Stimulated activated CD8-positive, alpha-beta memory T cell treated with anti-CD3 and anti-CD28 coated beads, Interleukin-15, amount 100 ng/mL, for 24 hours (primary cell): ENCODE results near the gene CTCF.

ENCODE experiments used
- DNase-seq: peaks from one replicate; pipeline ENCODE4 v3.0.0-alpha.2; 2020; ENCODE audit warnings: low read depth

Gene CTCF

GRCh38 chr16:67606632-67607031 is 44.3 kb downstream of the CTCF start:
- no peak for DNase-seq

GRCh38 chr16:67608364-67608763 is 46.0 kb downstream of the CTCF start:
- no peak for DNase-seq

GRCh38 chr16:67613808-67614207 is 51.5 kb downstream of the CTCF start:
- DNase-seq, result no peak

- no peak for DNase-seq
Observed at GRCh38 chr16:67628216-67628615, 65.9 kb downstream of the CTCF start.

- DNase-seq, result no peak
Observed at GRCh38 chr16:67632415-67633172, 70.3 kb downstream of the CTCF start.

- DNase-seq, result no peak
Observed at GRCh38 chr16:67636713-67637112, 74.4 kb downstream of the CTCF start.

GRCh38 chr16:67637625-67638024 is 75.3 kb downstream of the CTCF start:
- DNase-seq, result no peak

GRCh38 chr16:67641779-67642708 is 79.7 kb downstream of the CTCF start:
- no peak for DNase-seq

- DNase-seq, result no peak
Observed at GRCh38 chr16:67644038-67644437, 81.7 kb downstream of the CTCF start.

GRCh38 chr16:67645397-67646121 is 83.2 kb downstream of the CTCF start:
- DNase-seq, result no peak

GRCh38 chr16:67647111-67647651 is 84.9 kb downstream of the CTCF start:
- DNase-seq, result no peak

- DNase-seq, result no peak
Observed at GRCh38 chr16:67647681-67648080, 85.4 kb downstream of the CTCF start.

GRCh38 chr16:67648088-67648763 is 85.9 kb downstream of the CTCF start:
- DNase-seq, result no peak

- DNase-seq, result no peak
Observed at GRCh38 chr16:67648764-67649407, 86.6 kb downstream of the CTCF start.

GRCh38 chr16:67649494-67649931 is 87.2 kb downstream of the CTCF start:
- no peak for DNase-seq

- no peak for DNase-seq
Observed at GRCh38 chr16:67650023-67650422, 87.7 kb downstream of the CTCF start.

GRCh38 chr16:67651039-67651438 is 88.7 kb downstream of the CTCF start:
- no peak for DNase-seq

GRCh38 chr16:67651847-67652246 is 89.5 kb downstream of the CTCF start:
- DNase-seq, result no peak

- DNase-seq, result no peak
Observed at GRCh38 chr16:67652578-67653127, 90.3 kb downstream of the CTCF start.

- no peak for DNase-seq
Observed at GRCh38 chr16:67653128-67653788, 90.9 kb downstream of the CTCF start.
